Endometrial microvascular endothelial cells (primary cell): ENCODE results near the gene ATG7. TPM values are rescaled to one million over a fixed set of nuclear protein-coding genes. Genes with fewer than 3 reads are reported as not detected.
"Not testable (repeated sequence)": the region's sequence is repeated elsewhere in the genome, so short reads cannot be mapped to it uniquely, and the experiment has no call there.

ENCODE experiments used
- in situ Hi-C: cut with HindIII; loops from 2 replicates; pipeline ENCODE4 v1.10.0; 2017; ENCODE audit warnings: low sequenced_read_pairs, low pct_unique_long_range_greater_than_20kb; ENCODE audit errors: inconsistent ontology term
- total RNA-seq: library from RNA; depleted of rRNA; stranded (reverse); fragments of >200 nt; gene quantifications from one replicate; pipeline ENCODE4 v1.2.3, GENCODE V29; 2015; ENCODE audit errors: inconsistent ontology term

The ATG7 gene
- total RNA-seq, 1 donor from 2014 or later: 106 TPM

DNA sequence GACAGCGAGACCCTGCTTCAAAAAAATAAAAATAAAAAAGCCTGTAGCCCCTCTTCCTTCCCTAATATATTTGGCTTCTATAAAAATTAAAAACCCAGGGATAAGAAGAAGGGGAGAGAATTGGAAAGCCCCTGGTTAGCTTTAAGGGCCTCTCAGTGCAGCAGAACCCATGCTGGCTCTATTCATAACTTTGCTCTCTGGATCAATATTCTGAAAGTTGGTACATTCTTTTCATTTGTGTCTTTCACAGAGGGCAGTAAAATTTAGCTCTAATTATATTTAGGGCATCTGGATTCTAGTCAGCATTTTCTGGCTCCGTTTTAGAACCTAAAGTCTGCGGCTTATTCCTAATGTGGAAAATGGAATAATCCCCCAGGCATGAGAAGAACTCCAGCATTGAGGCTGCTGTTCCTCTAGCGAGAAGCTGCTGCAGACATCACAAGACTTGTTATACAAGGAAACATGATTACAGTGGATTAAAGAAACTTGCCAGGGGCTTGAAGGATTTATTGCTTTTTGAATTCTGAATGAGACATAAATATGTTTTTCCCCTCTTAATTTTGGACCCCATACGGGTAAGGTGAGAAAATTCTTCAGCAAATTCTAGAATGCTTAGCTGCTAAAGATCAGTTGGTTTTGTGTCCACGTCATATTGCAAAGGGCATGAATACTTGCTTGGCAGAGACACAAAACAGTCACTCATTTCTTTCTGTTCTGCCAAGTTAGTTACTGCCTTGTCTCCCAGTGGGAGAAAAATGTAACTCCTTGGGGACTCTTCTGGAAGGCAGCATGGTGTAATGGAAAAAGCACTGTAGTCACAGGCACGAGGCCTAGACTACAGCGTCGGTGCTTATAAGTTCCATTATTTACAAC, 193.8 kb downstream of the ATG7 start:
- in situ Hi-C loops: no loop called here

GRCh38 chr3:11467875-11468274, 195.7 kb downstream of the ATG7 start:
- in situ Hi-C loops: no loop called here

DNA sequence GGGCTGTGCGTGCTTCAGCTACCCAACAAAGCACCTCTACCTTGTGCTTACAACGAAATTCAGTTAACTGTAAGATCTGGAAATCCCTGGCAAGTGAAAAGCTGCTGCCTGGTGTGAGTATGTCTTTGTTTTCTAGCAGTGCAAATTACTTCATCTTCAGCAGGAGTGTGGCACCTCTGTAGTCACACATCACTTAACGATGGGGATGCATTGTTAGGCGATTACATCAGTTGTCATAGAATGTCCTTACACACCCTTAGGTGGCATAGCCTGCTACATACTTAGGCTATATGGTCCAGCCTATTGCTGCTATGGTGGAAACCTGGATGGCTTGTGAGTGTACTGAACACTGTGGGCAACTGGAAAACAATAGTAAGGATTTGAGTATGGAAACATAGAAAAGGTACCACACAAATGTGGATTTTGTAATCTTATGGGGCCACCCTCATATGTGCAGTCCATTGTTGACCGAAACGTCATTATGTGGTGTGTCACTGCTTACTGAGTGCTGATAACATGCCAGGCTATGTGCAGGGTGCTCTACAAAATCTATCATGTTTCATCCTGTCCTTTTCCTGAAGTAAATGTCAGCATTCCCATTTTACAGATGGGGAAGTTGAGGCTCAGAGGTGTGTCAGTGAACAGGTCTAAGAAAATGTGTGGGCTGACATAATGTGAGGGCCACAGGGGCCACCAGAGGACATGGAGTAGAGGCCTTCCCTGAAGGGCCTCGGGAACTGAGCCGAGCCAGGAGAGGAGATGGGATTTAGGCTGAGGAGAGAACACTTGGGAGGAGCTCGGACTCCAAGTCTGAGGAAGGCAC, 198.0 kb downstream of the ATG7 start:
- in situ Hi-C loops: no loop called here

- in situ Hi-C loops: no loop called here
These were observed 203.1 kb downstream of the ATG7 start for GRCh38 chr3:11475324-11475723.

- in situ Hi-C loops: no loop called here
These were observed 204.5 kb downstream of the ATG7 start for GRCh38 chr3:11476735-11477144.

- in situ Hi-C loops: no loop called here
These were observed 205.3 kb downstream of the ATG7 start for GRCh38 chr3:11477407-11477911.

GRCh38 chr3:11478167-11478566, 206.0 kb downstream of the ATG7 start:
- in situ Hi-C loops: no loop called here

GRCh38 chr3:11479221-11479620, 207.0 kb downstream of the ATG7 start:
- in situ Hi-C loops: no loop called here

DNA sequence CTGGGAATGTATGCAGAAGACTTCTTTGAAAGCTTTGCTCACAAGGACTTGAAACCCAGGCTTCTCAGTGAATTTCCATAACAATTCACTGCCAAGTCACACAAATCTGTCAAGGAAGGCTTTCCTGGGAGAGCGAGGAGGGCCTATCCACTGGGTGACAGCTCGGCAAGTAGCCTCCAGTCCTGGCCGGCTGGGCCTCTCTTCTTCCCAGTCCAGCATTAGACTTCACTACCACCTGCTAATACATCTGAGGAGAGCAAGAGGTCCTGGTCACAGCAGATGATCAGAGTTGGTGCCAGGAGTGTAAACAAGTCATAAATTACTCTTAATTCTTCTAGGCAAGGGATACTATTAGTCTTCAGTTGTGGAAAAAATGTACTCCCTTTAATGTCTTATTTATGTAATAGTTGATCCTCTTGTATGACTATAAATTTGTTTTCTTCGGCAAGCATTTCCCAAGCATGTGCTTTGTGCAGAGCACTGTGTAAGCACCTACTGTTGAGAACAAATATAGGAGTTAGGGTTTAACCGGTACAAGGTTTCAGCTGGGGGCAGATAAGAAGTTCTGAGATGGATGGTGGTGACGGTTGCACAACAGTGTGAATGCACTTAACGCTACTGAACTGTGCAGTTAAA, 208.6 kb downstream of the ATG7 start:
- in situ Hi-C loops: no loop called here

DNA sequence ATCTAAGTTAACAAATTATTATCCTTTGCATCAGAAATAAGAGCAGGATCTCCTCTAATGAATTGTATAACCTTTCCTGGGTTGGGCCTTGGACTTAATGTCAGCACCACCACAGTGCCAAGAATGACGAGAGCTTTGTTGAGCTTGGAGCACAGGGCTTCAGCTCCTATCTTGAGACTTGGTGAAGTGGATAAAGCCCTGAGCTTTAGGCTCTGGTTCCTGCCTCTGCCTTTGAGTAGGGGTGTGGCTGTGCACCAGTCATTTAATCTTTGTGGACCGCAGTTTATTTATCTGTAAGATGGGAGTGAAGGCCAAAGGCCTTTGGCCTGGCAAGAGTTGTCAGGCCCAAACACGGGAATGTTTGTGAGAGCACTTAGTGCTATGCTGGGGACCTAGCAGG, 209.4 kb downstream of the ATG7 start:
- in situ Hi-C loops: no loop called here

DNA sequence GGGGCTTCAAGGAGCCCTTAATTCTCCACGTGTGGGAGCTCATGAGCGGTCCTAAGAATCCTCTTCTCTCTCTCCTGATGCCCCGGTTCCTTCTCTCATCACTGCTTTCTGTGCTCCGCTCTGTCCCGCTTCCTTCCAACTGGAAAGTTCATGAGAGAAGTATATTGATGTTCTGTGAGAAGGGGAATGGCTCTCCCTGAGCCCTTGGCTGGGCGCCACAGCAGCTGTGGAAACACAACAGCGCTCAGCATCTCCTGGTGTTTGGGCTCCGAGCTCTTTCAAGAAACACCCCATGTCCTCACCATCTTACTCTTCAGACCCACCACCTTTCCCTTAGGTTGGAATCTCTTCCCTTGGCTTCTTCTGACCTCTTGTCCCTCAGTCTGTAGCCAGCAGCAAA, 209.8 kb downstream of the ATG7 start:
- in situ Hi-C loops: no loop called here

DNA sequence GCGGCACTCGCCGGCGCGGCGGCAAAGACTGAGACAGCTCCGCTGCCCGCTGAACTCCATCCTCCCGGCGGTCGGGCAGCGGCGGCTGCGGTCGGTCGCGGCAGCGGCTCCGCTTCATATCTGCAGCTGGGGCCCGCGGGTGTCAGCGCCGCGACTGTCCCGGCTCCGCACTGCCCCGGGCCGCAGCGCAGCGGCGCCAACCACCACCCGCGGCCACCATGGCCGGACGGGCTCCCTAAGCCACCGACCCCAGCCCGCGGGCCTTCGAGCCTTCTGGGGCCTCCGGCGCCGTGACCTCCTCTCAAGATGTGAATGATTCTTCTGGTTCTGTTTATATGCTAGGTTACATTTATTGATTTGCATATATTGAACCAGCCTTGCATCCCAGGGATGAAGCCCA, 216.2 kb downstream of the ATG7 start:
- in situ Hi-C loops: not testable (repeated sequence)

DNA sequence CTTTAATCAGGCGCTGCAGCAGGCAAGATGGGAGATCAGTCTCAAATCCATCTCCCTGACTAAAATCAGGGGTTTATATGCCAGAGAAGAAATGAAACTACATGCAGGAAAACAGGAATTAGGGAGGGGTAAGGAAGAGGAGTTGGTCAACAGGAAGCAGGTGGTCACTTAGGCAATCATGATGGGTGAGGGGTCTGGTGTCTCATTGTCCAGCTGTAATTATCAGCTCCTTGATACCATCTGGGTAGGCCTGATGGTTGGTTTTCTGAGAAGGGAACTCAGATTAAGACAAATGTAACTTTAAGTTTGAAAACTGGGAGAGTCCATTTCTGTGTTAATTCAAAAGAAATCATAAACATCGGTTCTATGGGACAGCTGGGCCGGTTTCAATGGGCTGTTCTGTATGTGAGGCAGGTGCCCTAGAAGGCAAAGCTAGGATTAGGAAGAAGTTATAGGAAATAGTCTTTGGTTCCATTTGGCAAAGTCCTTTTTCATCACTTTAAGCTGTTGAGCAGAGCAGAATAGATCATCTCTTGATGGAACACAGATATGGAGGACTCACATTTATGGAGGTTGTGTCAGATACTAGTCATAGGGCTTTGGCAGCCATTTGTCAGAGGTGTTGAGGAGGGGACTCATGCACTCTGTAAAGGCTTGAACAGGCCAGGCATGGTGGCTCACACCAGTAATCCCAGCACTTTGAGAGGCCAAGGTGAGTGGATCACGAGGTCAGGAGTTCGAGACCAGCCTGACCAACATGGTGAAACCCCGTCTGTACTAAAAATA, 222.1 kb downstream of the ATG7 start:
- in situ Hi-C loops: no loop called here

- in situ Hi-C loops: no loop called here
These were observed 223.9 kb downstream of the ATG7 start for GRCh38 chr3:11495948-11496557.

DNA sequence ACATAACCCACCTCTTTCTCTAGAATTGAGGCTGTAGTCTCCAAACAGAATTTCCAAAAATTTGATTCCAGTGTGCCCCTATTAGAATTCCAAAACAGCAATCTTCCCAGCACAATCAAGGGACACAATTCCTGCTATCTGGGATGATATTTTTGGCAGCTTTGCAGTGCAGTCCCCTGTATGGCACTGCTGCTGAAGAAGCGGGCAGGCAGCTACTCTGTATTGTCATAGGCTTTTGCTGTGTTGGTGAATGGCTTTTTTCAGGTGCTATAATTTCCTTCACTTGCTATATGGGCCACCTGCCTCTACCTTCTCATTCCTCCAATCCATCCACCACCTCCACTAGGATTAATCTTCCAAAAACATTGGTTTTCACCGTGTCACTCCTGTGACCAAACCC, 226.0 kb downstream of the ATG7 start:
- in situ Hi-C loops: no loop called here

DNA sequence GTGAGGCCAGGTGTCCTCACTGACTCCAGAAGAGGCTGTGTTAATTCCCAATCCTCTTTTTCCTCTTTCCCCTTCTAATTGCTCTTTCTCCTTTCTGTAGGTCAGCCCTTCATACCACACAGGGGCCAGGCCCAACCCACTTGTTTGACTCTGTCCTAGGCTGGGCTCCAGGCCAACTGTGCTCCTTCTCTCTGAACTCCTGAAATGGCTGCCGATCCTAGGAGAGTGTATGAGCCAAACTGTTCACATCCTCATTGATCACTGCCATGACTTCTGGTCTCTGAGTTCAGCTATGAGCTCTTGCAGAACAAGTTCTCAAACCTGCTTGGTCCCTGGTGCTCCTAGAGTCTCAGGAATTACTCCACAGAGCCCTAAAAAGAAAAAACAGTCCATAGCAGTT, 226.4 kb downstream of the ATG7 start:
- in situ Hi-C loops: no loop called here

DNA sequence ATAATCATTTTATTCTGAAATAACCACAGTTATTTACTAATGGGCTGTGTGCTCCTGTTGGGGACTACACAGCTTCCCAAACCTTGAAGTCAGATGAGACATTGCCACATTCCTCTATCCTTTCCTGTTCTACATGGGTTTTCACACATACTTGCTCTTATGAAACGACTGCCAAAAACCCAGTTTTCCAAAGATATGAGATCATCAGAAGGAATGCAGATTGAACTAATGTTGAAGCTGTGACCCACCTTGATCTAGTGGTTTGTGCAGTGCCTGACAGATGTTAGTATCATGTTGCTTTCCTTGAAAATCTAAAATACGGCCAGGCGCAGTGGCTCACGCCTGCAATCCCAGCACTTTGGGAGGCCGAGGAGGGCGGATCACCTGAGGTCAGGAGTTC, 226.9 kb downstream of the ATG7 start:
- in situ Hi-C loops: no loop called here

GRCh38 chr3:11502413-11502812, 230.2 kb downstream of the ATG7 start:
- in situ Hi-C loops: not testable (repeated sequence)
